Activated CD8-positive, alpha-beta memory T cell treated with anti-CD3 and anti-CD28 coated beads, Interleukin-2, amount 10 ng/mL, durations not matched to agents 7 days and 5 days (primary cell): Measurements from ENCODE around the gene SEMA6A. TPM values are rescaled to one million over a fixed set of nuclear protein-coding genes. Genes with fewer than 3 reads are reported as not detected.

Experiments used
- ATAC-seq: fragments of 150-1000 bp; cut with Tn5 transposase; one replicate; pipeline ENCODE4 v1.10.0; 2021; ENCODE audit warnings: moderate library complexity
- CTCF ChIA-PET: fragments of 350-600 bp; sonication (Branson Sonifier 250); formaldehyde crosslinking; loops from one replicate; lab custom pipeline; 2021; ENCODE audit warnings: antibody characterized with exemption; lab: Charles Lee
- DNase-seq: peaks from one replicate; pipeline ENCODE4 v3.0.0-alpha.2; 2020
- H3K27ac Mint-ChIP-seq: one replicate; pipeline ENCODE4 v1.8.0; 2021; ENCODE audit warnings: mild to moderate bottlenecking, mixed read lengths
- H3K27me3 Mint-ChIP-seq: one replicate; pipeline ENCODE4 v1.8.0; 2021; ENCODE audit warnings: mixed read lengths
- H3K36me3 Mint-ChIP-seq: one replicate; pipeline ENCODE4 v1.8.0; 2021; ENCODE audit warnings: mild to moderate bottlenecking, mixed read lengths
- H3K4me1 Mint-ChIP-seq: one replicate; pipeline ENCODE4 v1.8.0; 2021; ENCODE audit warnings: mixed read lengths
- H3K4me3 Mint-ChIP-seq: one replicate; pipeline ENCODE4 v1.8.0; 2021; ENCODE audit warnings: mild to moderate bottlenecking, moderate library complexity, mixed read lengths
- H3K9me3 Mint-ChIP-seq: one replicate; pipeline ENCODE4 v1.8.0; 2022; ENCODE audit warnings: low read depth, mixed read lengths
- total RNA-seq, 2 experiments: library from RNA; stranded (reverse); gene quantifications; one replicate each; pipeline ENCODE4 v1.2.3, GENCODE V29; 2021

Gene SEMA6A
- under 1 TPM in 1 of 2 experiments, not detected in 1; 0.40 TPM for total RNA-seq

- CTCF ChIA-PET, result interaction anchor here (1.3 kb wide), 1 partner anchor 19 kb away, joined by 3 read pairs; no protein-coding TSS in a partner anchor
- H3K27ac Mint-ChIP-seq, result peak within 1 kb of the TSS; percentile 36
- H3K9me3 Mint-ChIP-seq, result no peaks in the 10 kb centered on the region
- peaks cover 1% of the 10 kb centered on the region for H3K36me3 Mint-ChIP-seq
- DNase-seq (peak; percentile 69), ATAC-seq (peak; percentile 76)
- peak within 1 kb of the TSS; percentile 66 for H3K4me3 Mint-ChIP-seq
- peaks cover 91% of the 10 kb centered on the region for H3K27me3 Mint-ChIP-seq
- H3K4me1 Mint-ChIP-seq, result peaks cover 27% of the 10 kb centered on the region
Measured at GRCh38 chr5:116574367-116575325, at the start of gene SEMA6A. TSS of gene SEMA6A (minus strand) at chr5:116574823. CDS start at chr5:116504944, 69,879 bp downstream.

- ATAC-seq (no peak), DNase-seq (no peak)
- CTCF ChIA-PET, result no interaction called here
- H3K9me3 Mint-ChIP-seq, result no peaks in the 10 kb centered on the region
- H3K4me1 Mint-ChIP-seq, result no peaks in the 10 kb centered on the region
- H3K27me3 Mint-ChIP-seq, result no peaks in the 10 kb centered on the region
- H3K27ac Mint-ChIP-seq, result no peak overlapping the region
- no peak overlapping the region for H3K4me3 Mint-ChIP-seq
- H3K36me3 Mint-ChIP-seq, result no peaks in the 10 kb centered on the region
Measured at GRCh38 chr5:116622375-116623050, 47.9 kb upstream of the SEMA6A start.

- Mint-ChIP-seq H3K36me3 (no peaks in the 10 kb centered on the region), H3K9me3 (no peaks in the 10 kb centered on the region)
- CTCF ChIA-PET, result no interaction called here
Measured at GRCh38 chr5:116621599-116621998, 47.0 kb upstream of the SEMA6A start.

GRCh38 chr5:116616876-116617275 is 42.3 kb upstream of the SEMA6A start:
- Mint-ChIP-seq H3K9me3 (no peaks in the 10 kb centered on the region), H3K27ac (no peak overlapping the region), H3K36me3 (no peaks in the 10 kb centered on the region), H3K27me3 (peaks cover 5% of the 10 kb centered on the region), H3K4me1 (no peaks in the 10 kb centered on the region), H3K4me3 (no peak overlapping the region)
- ATAC-seq (no peak), DNase-seq (no peak)
- CTCF ChIA-PET, result no interaction called here

More at GRCh38 chr5:116621599-116621998, 47.0 kb upstream of the SEMA6A start:
- Mint-ChIP-seq H3K27me3 (no peaks in the 10 kb centered on the region), H3K27ac (no peak overlapping the region), H3K4me1 (no peaks in the 10 kb centered on the region), H3K4me3 (no peak overlapping the region)
- DNase-seq (no peak), ATAC-seq (no peak)

- H3K36me3 Mint-ChIP-seq, result no peaks in the 10 kb centered on the region
- H3K27me3 Mint-ChIP-seq, result peaks cover 8% of the 10 kb centered on the region
- DNase-seq, result no peak
- no peak for ATAC-seq
- CTCF ChIA-PET, result no interaction called here
- no peaks in the 10 kb centered on the region for H3K9me3 Mint-ChIP-seq
- no peak overlapping the region for H3K27ac Mint-ChIP-seq
- H3K4me3 Mint-ChIP-seq, result no peak overlapping the region
- H3K4me1 Mint-ChIP-seq, result no peaks in the 10 kb centered on the region
Measured at GRCh38 chr5:116614603-116614920, 39.9 kb upstream of the SEMA6A start.

GRCh38 chr5:116613445-116613844 is 38.8 kb upstream of the SEMA6A start:
- no peaks in the 10 kb centered on the region for H3K36me3 Mint-ChIP-seq
- no peak overlapping the region for H3K27ac Mint-ChIP-seq
- DNase-seq (no peak), ATAC-seq (no peak)
- CTCF ChIA-PET, result no interaction called here
- no peaks in the 10 kb centered on the region for H3K9me3 Mint-ChIP-seq
- no peaks in the 10 kb centered on the region for H3K4me1 Mint-ChIP-seq
- peaks cover 8% of the 10 kb centered on the region for H3K27me3 Mint-ChIP-seq
- H3K4me3 Mint-ChIP-seq, result no peak overlapping the region

- no peak overlapping the region for H3K27ac Mint-ChIP-seq
- no peaks in the 10 kb centered on the region for H3K36me3 Mint-ChIP-seq
- H3K4me3 Mint-ChIP-seq, result no peak overlapping the region
- H3K4me1 Mint-ChIP-seq, result no peaks in the 10 kb centered on the region
- CTCF ChIA-PET, result no interaction called here
- no peaks in the 10 kb centered on the region for H3K9me3 Mint-ChIP-seq
- DNase-seq (no peak), ATAC-seq (no peak)
- peaks cover 8% of the 10 kb centered on the region for H3K27me3 Mint-ChIP-seq
Measured at GRCh38 chr5:116612431-116612830, 37.8 kb upstream of the SEMA6A start.

- H3K4me1 Mint-ChIP-seq, result no peaks in the 10 kb centered on the region
- peaks cover 16% of the 10 kb centered on the region for H3K27me3 Mint-ChIP-seq
- no peak overlapping the region for H3K27ac Mint-ChIP-seq
- ATAC-seq, result no peak
- H3K36me3 Mint-ChIP-seq, result no peaks in the 10 kb centered on the region
- no peaks in the 10 kb centered on the region for H3K9me3 Mint-ChIP-seq
- H3K4me3 Mint-ChIP-seq, result no peak overlapping the region
- CTCF ChIA-PET, result no interaction called here
- DNase-seq, result no peak
Measured at GRCh38 chr5:116605310-116606070, 30.9 kb upstream of the SEMA6A start.

GRCh38 chr5:116604805-116605204 is 30.2 kb upstream of the SEMA6A start:
- peaks cover 17% of the 10 kb centered on the region for H3K27me3 Mint-ChIP-seq
- CTCF ChIA-PET, result no interaction called here

GRCh38 chr5:116600876-116601275 is 26.3 kb upstream of the SEMA6A start:
- no peaks in the 10 kb centered on the region for H3K36me3 Mint-ChIP-seq
- H3K4me1 Mint-ChIP-seq, result no peaks in the 10 kb centered on the region
- ATAC-seq (no peak), DNase-seq (no peak)
- peaks cover 15% of the 10 kb centered on the region for H3K27me3 Mint-ChIP-seq
- H3K27ac Mint-ChIP-seq, result no peak overlapping the region
- H3K4me3 Mint-ChIP-seq, result no peak overlapping the region
- CTCF ChIA-PET, result no interaction called here
- H3K9me3 Mint-ChIP-seq, result no peaks in the 10 kb centered on the region

More at GRCh38 chr5:116604805-116605204, 30.2 kb upstream of the SEMA6A start:
- ATAC-seq (no peak), DNase-seq (no peak)
- no peaks in the 10 kb centered on the region for H3K9me3 Mint-ChIP-seq
- H3K27ac Mint-ChIP-seq, result no peak overlapping the region
- no peaks in the 10 kb centered on the region for H3K36me3 Mint-ChIP-seq
- H3K4me1 Mint-ChIP-seq, result no peaks in the 10 kb centered on the region
- H3K4me3 Mint-ChIP-seq, result no peak overlapping the region

- peaks cover 15% of the 10 kb centered on the region for H3K27me3 Mint-ChIP-seq
- DNase-seq (no peak), ATAC-seq (no peak)
- H3K4me3 Mint-ChIP-seq, result no peak overlapping the region
- no peak overlapping the region for H3K27ac Mint-ChIP-seq
- H3K4me1 Mint-ChIP-seq, result no peaks in the 10 kb centered on the region
- CTCF ChIA-PET, result no interaction called here
- H3K9me3 Mint-ChIP-seq, result no peaks in the 10 kb centered on the region
- H3K36me3 Mint-ChIP-seq, result no peaks in the 10 kb centered on the region
Measured at GRCh38 chr5:116598911-116599310, 24.3 kb upstream of the SEMA6A start.

GRCh38 chr5:116595498-116595897 is 20.9 kb upstream of the SEMA6A start:
- Mint-ChIP-seq H3K4me1 (no peaks in the 10 kb centered on the region), H3K27me3 (peaks cover 5% of the 10 kb centered on the region), H3K4me3 (no peak overlapping the region), H3K9me3 (no peaks in the 10 kb centered on the region), H3K27ac (no peak overlapping the region), H3K36me3 (no peaks in the 10 kb centered on the region)
- ATAC-seq (no peak), DNase-seq (no peak)
- CTCF ChIA-PET, result no interaction called here

- Mint-ChIP-seq H3K4me3 (no peak overlapping the region), H3K27me3 (peaks cover 3% of the 10 kb centered on the region), H3K9me3 (no peaks in the 10 kb centered on the region), H3K4me1 (no peaks in the 10 kb centered on the region), H3K27ac (no peak overlapping the region), H3K36me3 (no peaks in the 10 kb centered on the region)
- ATAC-seq (no peak), DNase-seq (no peak)
- CTCF ChIA-PET, result no interaction called here
Measured at GRCh38 chr5:116593340-116593739, 18.7 kb upstream of the SEMA6A start.
